Stimulated activated CD8-positive, alpha-beta memory T cell treated with anti-CD3 and anti-CD28 coated beads, Interleukin-12 subunit alpha, Interleukin-12 subunit beta, amount 100 ng/mL, for 1 hour (primary cell): ENCODE results near the gene TLR7.
A peak's percentile ranks its signal among the peaks of the same experiment; 100 is the strongest.

Experiments
- DNase-seq: peaks from one replicate; pipeline ENCODE4 v3.0.0-alpha.2; 2020; ENCODE audit warnings: low read depth

The TLR7 gene

GRCh38 chrX:12891171-12891570, 24.3 kb downstream of the TLR7 start:
- DNase-seq: no peak

GRCh38 chrX:12891915-12892506, 25.1 kb downstream of the TLR7 start:
- no peak for DNase-seq

GRCh38 chrX:12892716-12893115, 25.8 kb downstream of the TLR7 start:
- DNase-seq: no peak

GRCh38 chrX:12894074-12895030, 27.5 kb downstream of the TLR7 start:
- peak; percentile 20 for DNase-seq

- DNase-seq: no peak
Measured at GRCh38 chrX:12895866-12896265, 29.0 kb downstream of the TLR7 start.

- no peak for DNase-seq
Measured at GRCh38 chrX:12896935-12897334, 30.1 kb downstream of the TLR7 start.

GRCh38 chrX:12898073-12898472, 31.2 kb downstream of the TLR7 start:
- no peak for DNase-seq

- DNase-seq: no peak
Measured at GRCh38 chrX:12899506-12899905, 32.6 kb downstream of the TLR7 start.

GRCh38 chrX:12901486-12901885, 34.6 kb downstream of the TLR7 start:
- DNase-seq: peak; percentile 19

- no peak for DNase-seq
Measured at GRCh38 chrX:12903646-12904045, 36.8 kb downstream of the TLR7 start.

GRCh38 chrX:12906046-12906761, 39.3 kb downstream of the TLR7 start, which contains the start of gene TLR8:
Gene TLR8, plus strand, starts transcription at chrX:12906620. Its CDS starts 87 bp downstream, at chrX:12906707.
- DNase-seq: no peak

- DNase-seq: no peak
Measured at GRCh38 chrX:12910423-12911121, 43.7 kb downstream of the TLR7 start.

GRCh38 chrX:12911122-12911470, 44.2 kb downstream of the TLR7 start:
- DNase-seq: no peak

GRCh38 chrX:12912791-12913482, 46.1 kb downstream of the TLR7 start:
- no peak for DNase-seq

GRCh38 chrX:12917753-12918152, 50.9 kb downstream of the TLR7 start:
- no peak for DNase-seq

GRCh38 chrX:12919051-12919450, 52.2 kb downstream of the TLR7 start:
- DNase-seq: no peak

- no peak for DNase-seq
Measured at GRCh38 chrX:12919620-12920019, 52.7 kb downstream of the TLR7 start.

- no peak for DNase-seq
Measured at GRCh38 chrX:12920990-12921389, 54.1 kb downstream of the TLR7 start.

GRCh38 chrX:12921886-12922598, 55.2 kb downstream of the TLR7 start:
- no peak for DNase-seq

- DNase-seq: no peak
Measured at GRCh38 chrX:12922599-12922919, 55.7 kb downstream of the TLR7 start.

- no peak for DNase-seq
Measured at GRCh38 chrX:12929701-12930100, 62.8 kb downstream of the TLR7 start.
